SK-MEL-5 (cell line): Measurements from ENCODE around the gene ZNF862. TPM values are rescaled to one million over a fixed set of nuclear protein-coding genes. Genes with fewer than 3 reads are reported as not detected.

Experiments
- DNase-seq: peaks from one replicate; pipeline ENCODE4 v3.0.0-alpha.2; 2016; ENCODE audit warnings: low read depth, low spot score
- in situ Hi-C: cut with HindIII; loops from 2 replicates; pipeline ENCODE4 v1.10.0; 2016; ENCODE audit warnings: low sequenced_read_pairs, high pct_unique_total_duplicates, low pct_unique_long_range_greater_than_20kb
- total RNA-seq: library from RNA; depleted of rRNA; stranded (reverse); fragments of >200 nt; shearing (Covaris generic); gene quantifications from 2 replicates; pipeline ENCODE4 v1.2.3, GENCODE V29; 2014

Gene ZNF862
- total RNA-seq, 1 experiment from 2014 or later, result 3.8 TPM

DNA sequence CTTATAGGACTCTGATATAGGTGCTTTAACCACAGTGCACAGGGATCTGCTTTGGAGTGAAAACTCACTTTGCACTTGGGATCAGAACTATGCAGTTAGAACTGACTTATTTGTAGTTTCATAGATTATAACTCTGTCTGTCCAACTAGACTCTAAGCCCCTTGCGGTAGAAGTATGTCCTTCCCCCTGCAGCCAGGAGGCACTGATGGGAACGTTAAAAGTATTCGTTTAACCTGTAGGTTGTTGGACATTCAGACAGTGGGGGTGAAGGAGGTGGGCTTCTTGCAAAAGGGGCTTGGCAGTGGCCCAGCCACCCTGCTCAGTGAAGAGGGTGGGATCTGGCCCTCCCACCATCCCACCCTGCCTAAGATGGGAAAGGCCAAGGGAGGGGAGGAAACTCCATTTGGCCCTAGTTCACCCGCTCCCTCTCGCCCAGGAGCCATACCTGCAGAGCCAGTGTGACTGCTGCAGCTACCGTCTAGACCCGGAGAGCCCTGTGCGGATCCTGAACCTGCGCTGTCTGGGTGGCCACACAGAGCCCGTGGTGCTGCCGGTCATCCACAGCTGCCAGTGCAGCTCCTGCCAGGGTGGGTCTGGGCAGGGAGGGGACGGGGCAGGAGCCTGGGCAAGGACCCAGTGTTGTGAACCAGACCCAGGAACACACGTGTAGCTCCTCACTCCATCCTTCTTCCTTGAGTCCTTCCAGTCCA, 5.7 kb upstream of the ZNF862 start:
- in situ Hi-C loops, result no loop called here
- no peak for DNase-seq

- in situ Hi-C loops, result no loop called here
- DNase-seq, result no peak
Measured at GRCh38 chr7:149833495-149834130, 4.6 kb upstream of the ZNF862 start.

DNA sequence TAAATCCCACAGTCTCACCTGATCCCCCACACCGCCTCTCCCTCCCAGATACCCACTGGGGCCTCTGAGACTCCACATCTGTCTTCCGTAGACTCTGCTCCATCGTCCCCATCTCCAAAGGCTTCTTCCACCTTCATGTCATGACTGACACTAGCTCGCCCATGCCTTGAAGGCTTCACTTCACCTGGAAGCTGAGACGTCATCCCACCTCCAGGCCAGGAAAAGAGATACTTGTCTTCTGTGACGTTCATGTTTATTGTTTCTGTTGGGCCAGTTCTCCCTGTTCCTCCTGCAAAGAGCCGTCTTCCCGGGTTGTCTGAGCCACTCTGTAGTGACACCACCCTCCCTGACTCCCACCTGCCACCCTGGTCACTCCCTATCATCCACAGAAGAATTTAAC, 3.6 kb upstream of the ZNF862 start:
- DNase-seq, result no peak
- in situ Hi-C loops, result no loop called here

DNA sequence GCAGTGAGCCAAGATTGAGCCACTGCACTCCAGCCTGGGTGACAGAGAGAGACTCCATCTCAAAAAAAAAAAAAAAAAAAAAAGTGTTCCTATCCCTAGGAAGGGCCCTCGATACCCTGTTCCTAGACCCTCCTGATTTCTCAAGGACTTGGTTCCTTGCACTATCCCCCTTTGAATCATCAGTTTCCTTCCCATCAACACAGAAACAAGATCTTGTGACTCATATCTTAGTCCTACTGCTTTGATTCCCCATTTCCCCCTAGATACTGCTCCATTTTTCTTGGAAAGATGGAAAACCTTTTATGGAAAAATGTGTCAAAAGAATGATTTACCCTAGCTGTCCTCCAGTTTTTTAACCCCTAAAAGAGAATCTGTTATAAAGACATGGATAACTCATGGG, 1.7 kb upstream of the ZNF862 start:
- in situ Hi-C loops, result no loop called here
- no peak for DNase-seq

DNA sequence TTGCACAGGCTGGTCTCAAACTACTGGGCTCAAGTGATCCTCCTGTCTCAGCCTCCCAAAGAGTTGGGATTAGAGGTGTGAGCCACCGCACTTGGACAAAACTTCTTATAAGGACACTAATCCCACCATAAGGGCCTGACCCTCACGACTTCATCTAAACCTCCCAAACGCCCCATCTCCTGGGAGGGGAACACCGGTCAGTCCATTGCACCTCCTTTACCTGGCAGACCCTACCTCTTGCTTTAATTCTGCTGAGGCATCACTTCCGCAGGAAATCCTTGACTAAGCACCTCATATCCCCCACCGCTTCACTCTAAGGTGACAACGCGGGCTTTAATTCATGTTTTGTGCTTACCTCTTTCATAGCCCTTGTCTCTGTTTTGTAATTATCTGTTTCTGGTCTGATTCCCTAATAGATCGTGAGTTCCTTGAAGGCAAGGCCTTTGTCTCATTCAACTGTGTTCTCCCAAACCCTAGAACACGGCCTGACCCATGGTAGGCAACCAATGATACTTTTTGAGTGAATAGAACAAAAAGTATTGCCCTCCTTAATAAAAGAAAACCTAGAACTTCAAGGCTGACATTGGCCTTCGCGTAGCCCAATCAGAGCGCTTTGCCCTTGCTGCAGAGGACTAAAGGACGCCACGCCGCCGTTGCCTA, 481 bp upstream of the ZNF862 start:
- DNase-seq, result no peak
- in situ Hi-C loops, result no loop called here

- DNase-seq, result peak; percentile 46
- in situ Hi-C loops, result no loop called here
Measured at GRCh38 chr7:149838992-149839408, 825 bp downstream of the ZNF862 start.

GRCh38 chr7:149839933-149840332, 1.8 kb downstream of the ZNF862 start:
- in situ Hi-C loops, result no loop called here
- DNase-seq, result no peak

DNA sequence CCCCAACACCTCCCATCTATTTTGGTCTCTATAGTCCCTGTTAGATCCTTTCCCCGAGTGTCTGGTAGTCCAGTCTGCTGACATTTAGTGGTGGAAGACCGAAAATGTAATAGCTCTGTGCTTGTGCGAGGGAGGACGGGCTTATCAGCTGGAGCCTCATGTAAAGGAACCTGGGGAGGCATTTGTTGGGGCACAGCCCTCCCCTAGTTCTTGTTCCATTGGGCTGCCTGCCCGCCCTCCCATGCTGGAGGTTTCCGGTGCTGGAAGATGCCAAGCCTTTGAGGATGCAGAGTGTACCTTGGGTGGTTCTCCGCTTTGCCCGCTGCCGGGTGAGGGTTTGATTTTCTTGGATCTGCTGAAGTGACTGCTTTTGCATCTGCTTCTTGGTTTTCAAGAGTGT, 5.4 kb downstream of the ZNF862 start:
- in situ Hi-C loops, result no loop called here
- DNase-seq, result no peak

DNA sequence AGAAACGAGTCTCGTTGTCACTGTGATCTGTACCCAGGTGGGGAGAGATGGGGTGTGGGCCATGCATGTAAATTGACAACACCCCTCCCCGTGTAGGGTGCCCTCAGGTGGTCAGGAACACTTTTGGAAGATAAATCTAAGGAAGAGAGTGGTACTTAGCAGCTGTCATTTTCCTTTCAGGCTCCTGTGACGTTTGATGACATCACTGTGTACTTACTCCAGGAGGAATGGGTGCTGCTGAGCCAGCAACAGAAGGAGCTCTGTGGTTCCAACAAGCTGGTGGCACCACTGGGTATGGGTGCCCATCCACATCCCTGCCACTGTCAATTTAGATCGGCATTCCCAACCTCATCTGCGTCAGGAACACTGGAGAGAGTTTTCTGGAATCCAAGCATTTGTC, 6.3 kb downstream of the ZNF862 start:
- no peak for DNase-seq
- in situ Hi-C loops, result no loop called here

DNA sequence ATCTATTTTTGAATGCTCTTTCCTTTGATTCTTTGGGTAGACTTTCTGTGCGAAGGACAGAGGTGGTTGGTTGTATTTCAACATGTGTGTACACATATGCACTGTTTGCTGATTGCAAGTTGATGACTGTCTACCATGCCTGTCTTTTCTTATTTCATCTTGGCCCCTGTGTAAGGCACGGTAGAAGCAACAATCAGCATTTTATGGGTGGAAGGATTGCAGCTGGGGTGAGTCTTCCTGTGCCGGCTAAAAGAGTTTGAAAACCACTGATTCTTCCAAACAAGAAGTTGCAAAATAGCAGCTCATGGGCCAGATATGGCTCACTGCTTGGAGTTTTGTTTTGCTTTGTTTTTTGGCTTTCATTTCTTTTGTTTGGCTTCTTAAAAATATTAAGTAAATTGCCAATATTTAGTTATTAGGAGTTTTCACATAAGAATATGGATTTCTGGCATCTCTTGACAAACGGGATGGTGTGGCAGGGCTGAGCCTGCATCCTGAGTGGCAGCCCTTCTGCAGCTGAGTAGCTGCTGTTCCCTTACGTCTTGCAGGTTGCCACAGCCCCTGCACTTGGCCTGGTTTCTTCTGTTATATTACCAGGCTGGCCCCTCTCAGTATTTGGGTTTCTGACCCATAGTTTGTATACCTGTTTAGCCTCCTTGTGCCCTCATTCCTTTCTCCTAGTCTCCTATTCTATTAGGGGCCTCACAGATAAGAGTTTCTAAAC, 7.2 kb downstream of the ZNF862 start:
- no peak for DNase-seq
- in situ Hi-C loops, result no loop called here

GRCh38 chr7:149846021-149846420, 7.8 kb downstream of the ZNF862 start:
- in situ Hi-C loops, result no loop called here
- no peak for DNase-seq

DNA sequence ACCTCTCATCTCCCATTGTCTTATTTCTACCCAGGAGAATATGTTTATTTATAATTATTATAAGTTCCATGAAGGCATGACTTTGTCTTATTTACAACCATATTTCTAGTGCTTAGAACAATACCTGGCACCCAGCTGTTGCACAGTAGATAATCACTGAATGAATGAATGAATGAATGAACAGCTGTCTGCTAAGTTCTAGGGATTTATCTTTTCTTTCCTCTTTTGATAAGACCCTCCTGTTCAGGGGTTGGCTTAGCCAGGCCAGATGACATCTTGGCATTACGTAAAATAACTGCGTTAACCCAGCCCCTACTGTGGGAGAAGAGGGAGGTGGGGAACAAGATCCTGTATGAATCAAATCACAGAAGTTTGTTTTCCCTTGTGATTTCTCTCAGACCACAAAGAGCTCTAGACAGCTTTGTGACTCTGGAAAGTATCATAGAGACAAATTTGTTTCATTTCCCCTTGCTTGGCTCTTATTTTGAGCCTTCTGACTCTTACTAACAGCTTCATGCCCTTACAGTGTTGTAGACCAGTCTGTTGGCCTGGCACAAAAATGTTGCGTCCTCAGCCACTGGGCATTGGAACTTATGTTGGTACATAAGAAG, 8.4 kb downstream of the ZNF862 start:
- DNase-seq, result no peak
- in situ Hi-C loops, result no loop called here

DNA sequence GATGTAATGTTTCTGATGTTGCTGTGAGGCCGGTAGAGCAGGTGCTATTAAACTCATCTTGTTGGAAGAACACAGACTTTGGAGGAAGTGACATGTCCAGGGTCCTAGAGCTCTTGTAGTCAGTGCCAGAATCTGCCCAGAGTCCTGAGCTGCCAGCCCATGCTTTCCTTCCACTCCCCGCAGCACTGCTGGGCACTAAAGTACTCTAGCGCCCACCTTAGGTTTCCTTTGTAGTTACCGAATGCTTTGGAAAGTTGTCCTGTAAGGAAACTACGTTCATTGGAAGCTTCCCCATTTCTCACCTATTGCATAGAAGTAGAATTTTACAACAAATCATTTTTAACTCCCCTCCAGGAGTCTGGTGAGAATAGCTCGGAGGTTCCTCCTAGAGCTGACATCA, 11.0 kb downstream of the ZNF862 start:
- DNase-seq, result peak; percentile 55
- in situ Hi-C loops, result no loop called here

- DNase-seq, result no peak
- in situ Hi-C loops, result no loop called here
Measured at GRCh38 chr7:149850007-149850594, 11.9 kb downstream of the ZNF862 start.

DNA sequence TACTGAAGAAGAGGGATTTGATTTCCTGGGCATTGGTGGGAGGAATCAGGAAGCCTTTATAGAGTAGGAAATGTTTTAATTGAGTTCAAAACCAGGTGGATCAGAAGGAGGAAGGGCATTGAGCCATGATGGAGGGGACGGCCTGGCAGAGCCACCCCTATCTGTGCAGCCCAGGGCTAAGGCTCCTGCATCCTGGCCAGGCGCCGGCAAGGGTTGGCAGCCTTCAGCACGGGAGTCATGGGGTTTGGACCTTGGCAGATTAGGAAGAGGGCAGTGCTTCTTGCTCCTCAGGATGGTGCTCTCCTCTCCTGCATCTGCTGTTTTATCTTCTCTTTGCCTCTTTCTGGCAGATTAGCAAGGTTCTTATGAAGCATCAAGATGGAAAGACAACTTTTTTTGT, 12.5 kb downstream of the ZNF862 start:
- in situ Hi-C loops, result no loop called here
- DNase-seq, result no peak

- in situ Hi-C loops, result no loop called here
- DNase-seq, result no peak
Measured at GRCh38 chr7:149851449-149851848, 13.3 kb downstream of the ZNF862 start.

DNA sequence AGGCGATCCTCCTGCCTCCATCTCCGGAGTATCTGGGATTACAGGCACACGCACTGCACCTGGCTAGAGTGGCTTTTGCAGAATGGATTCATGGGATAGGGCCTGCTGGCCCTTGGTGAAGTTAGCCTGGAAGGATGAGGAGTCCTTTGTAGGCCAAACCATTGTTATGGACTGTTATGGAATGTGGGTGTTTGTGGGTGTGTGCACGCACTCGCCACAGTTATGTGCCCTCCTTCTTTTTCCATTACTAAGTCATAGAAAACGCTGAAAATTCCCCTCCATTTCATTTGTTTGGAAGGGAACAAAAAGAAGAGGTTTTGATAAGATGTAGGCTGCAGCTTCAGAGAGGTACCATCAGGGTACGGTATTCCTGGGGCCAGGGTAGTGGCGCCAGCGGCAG, 15.0 kb downstream of the ZNF862 start:
- in situ Hi-C loops, result no loop called here
- DNase-seq, result no peak
